Measurements from ENCODE around the gene SLC6A12. TPM values are rescaled to one million over a fixed set of nuclear protein-coding genes. Genes with fewer than 3 reads are reported as not detected.

Gene SLC6A12
- total and polyA plus RNA-seq, 2 donors (not counting 3 experiments of a cell fraction or from before 2014, with no cell fraction given), result not detected

- CTCF ChIA-PET, result no interaction called here
- no peak for TF ChIP-seq CTCF (IDR thresholded peaks at IDR 0.05; ENCODE audit: extremely low read depth in 1 of 2, insufficient read depth in 1 of 2, low read depth in 1 of 2, low read length in 2 of 2)
- no peak for TF ChIP-seq MYC (IDR thresholded peaks at IDR 0.05; ENCODE audit: low read depth, low read length)
- TF ChIP-seq GATA2 (IDR thresholded peaks at IDR 0.05; ENCODE audit: insufficient read depth, insufficient read length, low read depth, low read length), result no peak
- TF ChIP-seq POLR2A (IDR thresholded peaks at IDR 0.05; ENCODE audit: low read depth, low read length), result no peak
- no peak for TF ChIP-seq JUN (IDR thresholded peaks at IDR 0.05; ENCODE audit: borderline replicate concordance, insufficient read depth, insufficient read length, low read depth)
- TF ChIP-seq FOS (IDR thresholded peaks at IDR 0.05; ENCODE audit: borderline replicate concordance, insufficient read depth, low read length), result no peak
- no peak for TF ChIP-seq EZH2 (IDR thresholded peaks at IDR 0.05; ENCODE audit: borderline replicate concordance, low read depth, low read length, severe bottlenecking)
- TF ChIP-seq, protein P1, sequence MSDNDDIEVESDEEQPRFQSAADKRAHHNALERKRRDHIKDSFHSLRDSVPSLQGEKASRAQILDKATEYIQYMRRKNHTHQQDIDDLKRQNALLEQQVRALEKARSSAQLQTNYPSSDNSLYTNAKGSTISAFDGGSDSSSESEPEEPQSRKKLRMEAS (IDR thresholded peaks at IDR 0.05; ENCODE audit: insufficient read depth, insufficient read length), result no peak
- no peak for TF ChIP-seq POLR2AphosphoS5 (IDR thresholded peaks at IDR 0.05; ENCODE audit: insufficient read depth, low read depth, low read length)
- dilution Hi-C loops (cut with MboI; ENCODE audit: extremely low pct_ligation_motif_present, low sequenced_read_pairs), result no loop called here
- H3K79me2 ChIP-seq (ENCODE audit: control insufficient read depth, insufficient read depth, low read length), result no peaks in the 10 kb centered on the region
- no peak for FAIRE-seq
- no peak overlapping the region for H2AFZ ChIP-seq (ENCODE audit: low read depth, low read length)
- intact Hi-C loops (cut with micrococcal nuclease), result no loop called here
- no peaks in the 10 kb centered on the region for H3K9me3 ChIP-seq (replicated peaks; ENCODE audit: control insufficient read depth, insufficient read depth, low read length)
- no peaks in the 10 kb centered on the region for H4K20me1 ChIP-seq (replicated peaks; ENCODE audit: control insufficient read depth, extremely low read depth, insufficient read depth, low read length)
- H3K27ac ChIP-seq (ENCODE audit: insufficient read depth, low read depth, low read length), result no peak overlapping the region
- POLR2A ChIA-PET, result no interaction called here
- BruUV-seq (replicated peaks), result no TSS peak
- no peaks in the 10 kb centered on the region for H3K36me3 ChIP-seq (ENCODE audit: control insufficient read depth in 2 of 2, extremely low read depth in 1 of 2, insufficient read depth in 2 of 2, low read length in 2 of 2)
- no peak overlapping the region for H3K4me2 ChIP-seq (ENCODE audit: insufficient read depth, low read length)
- H3K4me1 ChIP-seq (ENCODE audit: control insufficient read depth, extremely low read depth, insufficient read depth, low read length), result no peaks in the 10 kb centered on the region
- no peaks in the 10 kb centered on the region for H3K9me1 ChIP-seq (replicated peaks; ENCODE audit: control insufficient read depth, extremely low read depth, insufficient read depth, low read length)
- no peak overlapping the region for H3K9ac ChIP-seq (replicated peaks; ENCODE audit: extremely low read depth, insufficient read depth, low read length)
- DNase-seq (ENCODE audit: low read depth, low spot score), result no peak
- peaks cover 2 to 3% of the 10 kb centered on the region in 2 experiments for H3K27me3 ChIP-seq (ENCODE audit: control insufficient read depth in 2 of 2, insufficient read depth in 2 of 2, low read length in 2 of 2)
- H3K4me3 ChIP-seq (replicated peaks in 1 of 3; ENCODE audit: insufficient read depth in 1 of 3, low read depth in 1 of 3, low read length in 3 of 3), result no peak overlapping the region
Measured at GRCh38 chr12:227923-228845, 14.2 kb upstream of the SLC6A12 start.

All from endothelial cell of umbilical vein (primary cell).